ENCODE results near the gene GLI1. TPM values are rescaled to one million over a fixed set of nuclear protein-coding genes. Genes with fewer than 3 reads are reported as not detected.
A peak's percentile ranks its signal among the peaks of the same experiment; 100 is the strongest.
"Not testable (repeated sequence)": the region's sequence is repeated elsewhere in the genome, so short reads cannot be mapped to it uniquely, and the experiment has no call there.

Gene GLI1
- total and polyA plus RNA-seq, 4 donors, result 0.25 to 15.5 (median 2.3) TPM

DNA sequence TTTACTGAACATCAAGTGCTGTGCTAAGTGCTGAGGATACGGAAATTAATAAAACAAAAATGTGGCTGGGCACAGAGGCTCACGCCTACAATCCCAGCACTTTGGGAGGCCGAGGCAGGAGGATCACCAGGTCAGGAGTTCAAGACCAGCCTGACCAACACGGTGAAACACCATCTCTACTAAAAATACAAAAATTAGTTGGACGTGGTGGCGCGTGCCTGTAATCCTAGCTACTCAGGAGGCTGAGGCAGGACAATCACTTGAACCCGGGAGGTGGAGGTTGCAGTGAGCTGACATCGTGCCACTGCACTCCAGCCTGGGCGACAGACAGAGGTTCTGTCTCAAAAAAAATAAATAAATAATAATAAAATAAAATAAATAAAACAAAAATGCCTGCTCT is 32.6 kb upstream of the GLI1 start:
- H3K4me3 ChIP-seq (ENCODE audit: low read length in 2 of 2); H3K27me3 ChIP-seq (ENCODE audit: control insufficient read depth in 1 of 2, insufficient read depth in 2 of 2, low read length in 1 of 2); H3K4me1 ChIP-seq (ENCODE audit: control insufficient read depth in 1 of 2, insufficient read depth in 2 of 2, low read length in 2 of 2); H3K27ac ChIP-seq (ENCODE audit: low read depth in 1 of 2, low read length in 2 of 2); H3K36me3 ChIP-seq (ENCODE audit: control insufficient read depth in 1 of 2, insufficient read depth in 2 of 2, low read length in 1 of 2); DNase-seq; ATAC-seq (ENCODE audit: low FRiP score); intact Hi-C loops (cut with DNase I); H3K9me3 ChIP-seq (ENCODE audit: control insufficient read depth, low read length): not testable (repeated sequence)
- 96% methylated on average over 10 of the region's 10 CpGs for WGBS, 2 donors

DNA sequence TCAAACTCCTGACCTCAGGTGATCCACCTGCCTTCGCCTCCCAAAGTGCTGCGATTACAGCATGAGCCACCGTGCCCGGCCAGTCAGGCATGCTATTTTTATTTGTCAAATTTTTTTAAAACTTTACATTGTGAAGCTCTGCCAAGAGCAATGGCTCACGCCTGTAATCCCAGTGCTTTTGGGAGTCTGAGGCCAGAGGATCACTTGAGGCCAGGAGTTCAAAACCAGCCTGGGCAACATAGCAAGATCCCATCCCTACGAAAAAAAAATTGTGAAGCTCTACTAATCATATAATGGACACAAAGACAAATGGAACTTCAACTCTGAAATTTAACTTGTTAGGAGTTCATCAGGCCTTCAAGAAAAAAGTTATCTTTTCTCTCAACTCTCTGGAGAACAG is 30.6 kb upstream of the GLI1 start:
- no peaks in the 10 kb centered on the region for H3K27me3 ChIP-seq (ENCODE audit: control insufficient read depth in 1 of 2, insufficient read depth in 2 of 2, low read length in 1 of 2)
- 41 to 55% methylated on average over 6 of the region's 6 CpGs for WGBS, 2 donors
- no peaks in the 10 kb centered on the region for H3K4me1 ChIP-seq (ENCODE audit: control insufficient read depth in 1 of 2, insufficient read depth in 2 of 2, low read length in 2 of 2)
- ATAC-seq (ENCODE audit: low FRiP score) (no peak), DNase-seq (no peak)
- no peak overlapping the region for H3K27ac ChIP-seq (ENCODE audit: low read depth in 1 of 2, low read length in 2 of 2)
- no peaks in the 10 kb centered on the region for H3K36me3 ChIP-seq (ENCODE audit: control insufficient read depth in 1 of 2, insufficient read depth in 2 of 2, low read length in 1 of 2)
- intact Hi-C loops (cut with DNase I), result no loop called here
- no peak overlapping the region for H3K4me3 ChIP-seq (ENCODE audit: low read length in 2 of 2)
- H3K9me3 ChIP-seq (ENCODE audit: control insufficient read depth, low read length), result no peaks in the 10 kb centered on the region

DNA sequence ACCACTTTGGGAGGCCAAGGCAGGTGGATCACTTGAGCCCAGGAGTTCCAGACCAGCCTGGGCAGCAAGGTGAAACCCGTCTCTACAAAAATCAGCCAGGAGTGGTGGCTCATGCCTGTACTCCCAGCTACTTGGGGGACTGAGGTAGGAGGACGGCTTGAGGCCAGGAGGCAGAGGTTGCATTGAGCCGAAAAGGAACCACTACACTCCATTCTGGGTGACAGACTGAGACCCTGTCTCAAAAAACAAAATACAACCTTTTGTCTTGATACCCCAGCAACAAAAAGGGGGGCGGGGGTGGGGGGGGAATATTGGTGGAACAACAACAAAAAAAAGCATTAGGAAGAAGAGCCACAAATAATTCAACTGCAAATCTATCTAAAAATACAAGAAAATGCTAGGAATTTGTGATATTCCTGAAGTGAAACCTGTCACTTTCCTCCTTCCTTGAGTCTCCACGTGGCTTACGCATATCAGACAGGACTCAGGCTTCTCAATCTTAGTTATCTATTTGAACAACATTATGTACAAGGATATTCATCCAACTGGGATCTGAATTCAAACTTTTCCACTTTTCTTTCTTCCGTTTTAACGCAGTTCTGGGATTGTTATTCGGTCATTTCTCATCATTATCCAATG is 30.0 kb upstream of the GLI1 start:
- Histone ChIP-seq H3K4me3 (ENCODE audit: low read length in 2 of 2) (peak overlapping the region; percentile 71 to 99), H3K4me1 (ENCODE audit: control insufficient read depth in 1 of 2, insufficient read depth in 2 of 2, low read length in 2 of 2) (no peaks in the 10 kb centered on the region), H3K9me3 (ENCODE audit: control insufficient read depth, low read length) (no peaks in the 10 kb centered on the region), H3K27me3 (ENCODE audit: control insufficient read depth in 1 of 2, insufficient read depth in 2 of 2, low read length in 1 of 2) (no peaks in the 10 kb centered on the region), H3K36me3 (ENCODE audit: control insufficient read depth in 1 of 2, insufficient read depth in 2 of 2, low read length in 1 of 2) (no peaks in the 10 kb centered on the region), H3K27ac (ENCODE audit: low read depth in 1 of 2, low read length in 2 of 2) (peak overlapping the region in 1 of 2 donors; percentile 98)
- 16 to 23% methylated on average over 9 of the region's 9 CpGs for WGBS, 2 donors
- ATAC-seq (ENCODE audit: low FRiP score), result no peak
- intact Hi-C loops (cut with DNase I), result no loop called here
- DNase-seq, result no peak

DNA sequence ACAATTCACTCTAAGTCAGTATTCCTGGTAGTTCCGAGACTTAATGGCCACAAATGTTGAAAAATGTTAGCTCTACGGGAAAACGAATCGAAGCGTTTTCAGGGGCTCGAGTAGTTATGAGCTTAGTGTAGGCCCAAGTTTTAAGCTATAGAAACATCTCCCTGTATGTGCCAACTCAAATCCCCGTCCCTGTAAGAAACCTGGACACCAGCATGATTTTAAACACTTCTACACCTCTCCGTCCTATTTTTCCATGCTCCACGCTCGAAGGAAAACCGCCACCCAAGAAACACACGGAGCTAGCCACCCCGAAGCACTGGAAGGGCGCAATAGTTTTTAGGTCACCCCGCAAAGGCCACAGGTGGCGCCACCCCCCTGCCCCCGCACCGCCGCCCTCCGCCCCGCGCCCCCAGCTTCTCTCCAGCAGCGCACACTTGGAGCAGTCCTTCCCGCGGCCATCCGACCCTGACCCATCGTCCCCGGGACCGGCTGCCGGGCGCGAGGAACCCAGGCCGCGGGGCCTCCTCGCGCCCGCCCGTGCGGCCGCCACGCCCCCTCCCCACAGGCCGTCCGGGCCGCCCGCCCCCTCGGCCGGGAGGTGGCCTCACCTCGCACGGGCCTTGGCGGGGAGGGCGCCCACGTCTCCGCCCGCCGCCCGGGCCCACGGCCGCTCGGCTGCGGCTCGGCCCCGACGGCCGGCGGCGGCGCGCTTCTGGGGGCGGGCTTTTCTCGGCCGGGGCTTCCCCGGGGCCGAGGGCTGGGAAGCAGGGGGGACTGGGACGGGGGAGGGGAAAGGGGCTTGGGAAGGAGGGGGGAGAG is 29.3 kb upstream of the GLI1 start:
- peak overlapping the region; percentile 80 to 98 for H3K27ac ChIP-seq (ENCODE audit: low read depth in 1 of 2, low read length in 2 of 2)
- 1% methylated on average over 45 to 74 of the region's 74 CpGs for WGBS, 2 donors
- DNase-seq (peak; percentile 62 to 88), ATAC-seq (ENCODE audit: low FRiP score) (peak; percentile 86)
- peak overlapping the region; percentile 71 to 99 for H3K4me3 ChIP-seq (ENCODE audit: low read length in 2 of 2)
- H3K4me1 ChIP-seq (ENCODE audit: control insufficient read depth in 1 of 2, insufficient read depth in 2 of 2, low read length in 2 of 2), result no peaks in the 10 kb centered on the region
- H3K36me3 ChIP-seq (ENCODE audit: control insufficient read depth in 1 of 2, insufficient read depth in 2 of 2, low read length in 1 of 2), result no peaks in the 10 kb centered on the region
- H3K9me3 ChIP-seq (ENCODE audit: control insufficient read depth, low read length), result no peaks in the 10 kb centered on the region
- H3K27me3 ChIP-seq (ENCODE audit: control insufficient read depth in 1 of 2, insufficient read depth in 2 of 2, low read length in 1 of 2), result no peaks in the 10 kb centered on the region
- intact Hi-C loops (cut with DNase I), result no loop called here

DNA sequence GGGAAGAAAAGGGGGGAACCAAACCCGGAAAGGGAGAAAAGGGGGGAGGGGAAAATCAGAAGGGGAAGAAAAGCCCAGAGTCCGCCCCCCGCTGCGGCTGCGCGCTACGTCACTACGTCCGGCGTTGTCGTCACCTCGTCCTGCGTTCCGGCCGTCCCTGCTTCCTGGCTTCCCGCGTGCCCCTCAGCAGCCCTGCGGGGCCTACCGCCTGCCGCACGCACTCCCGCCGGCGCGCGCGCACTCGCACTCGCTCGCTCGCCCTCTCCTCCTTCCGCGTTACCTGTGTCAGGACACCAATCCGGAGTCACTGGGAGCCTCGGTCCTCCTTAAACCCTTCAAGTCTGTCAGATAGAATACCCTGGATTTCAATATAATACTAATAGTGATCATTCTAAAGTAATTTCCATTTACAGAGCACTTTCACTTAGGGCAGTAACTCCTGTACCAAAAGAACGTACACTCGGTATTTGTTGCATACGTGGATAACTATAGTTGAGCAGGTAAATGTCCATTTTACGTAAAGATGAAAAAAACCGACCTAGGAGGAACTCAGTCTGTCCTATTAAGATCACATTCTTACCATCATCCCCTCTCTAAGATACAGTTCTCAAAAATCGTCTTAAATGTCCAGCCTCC is 28.5 kb upstream of the GLI1 start, which contains the start of gene R3HDM2:
TSS of gene R3HDM2 (minus strand) at position 113 of the 636 bp plus-strand sequence. CDS start 120,615 bp downstream, outside the sequence.
- Histone ChIP-seq H3K27me3 (ENCODE audit: control insufficient read depth in 1 of 2, insufficient read depth in 2 of 2, low read length in 1 of 2) (no peaks in the 10 kb centered on the region), H3K27ac (ENCODE audit: low read depth in 1 of 2, low read length in 2 of 2) (peak within 1 kb of the TSS; percentile 95 to 98), H3K36me3 (ENCODE audit: control insufficient read depth in 1 of 2, insufficient read depth in 2 of 2, low read length in 1 of 2) (no peaks in the 10 kb centered on the region), H3K4me3 (ENCODE audit: low read length in 2 of 2) (peak within 1 kb of the TSS; percentile 71 to 99), H3K4me1 (ENCODE audit: control insufficient read depth in 1 of 2, insufficient read depth in 2 of 2, low read length in 2 of 2) (no peaks in the 10 kb centered on the region), H3K9me3 (ENCODE audit: control insufficient read depth, low read length) (no peaks in the 10 kb centered on the region)
- intact Hi-C loops (cut with DNase I), result no loop called here
- WGBS, 2 donors, result 1 to 2% methylated on average over 28 to 41 of the region's 41 CpGs
- peak; percentile 97 for ATAC-seq (ENCODE audit: low FRiP score)
- peak; percentile 98 to 99 for DNase-seq

DNA sequence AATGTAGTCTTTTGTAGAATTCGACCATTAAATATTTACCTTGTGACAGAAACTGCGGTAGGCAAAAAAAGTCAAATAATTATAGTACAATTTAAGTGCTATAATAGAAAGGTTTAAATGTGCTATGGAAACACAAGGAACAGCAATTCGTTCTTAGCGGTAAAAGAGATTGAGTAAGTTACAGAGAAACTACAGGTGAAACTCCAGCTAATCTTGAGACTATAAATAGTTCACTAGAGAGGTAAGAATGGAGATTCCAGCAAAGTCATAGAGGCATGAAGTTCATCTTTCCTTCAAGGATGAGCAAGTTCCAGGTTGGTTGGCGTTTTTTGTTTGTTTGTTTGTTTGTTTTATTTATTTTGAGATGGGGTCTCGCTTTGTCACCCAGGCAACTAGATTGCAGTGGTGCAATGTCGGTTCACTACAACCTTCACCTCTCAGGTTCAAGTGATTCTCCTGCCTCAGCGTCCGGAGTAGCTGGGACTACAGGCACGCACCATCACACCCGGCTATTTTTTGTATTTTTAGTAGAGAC is 27.9 kb upstream of the GLI1 start:
- DNase-seq (no peak), ATAC-seq (ENCODE audit: low FRiP score) (no peak)
- H3K27ac ChIP-seq (ENCODE audit: low read depth in 1 of 2, low read length in 2 of 2), result no peak overlapping the region
- H3K9me3 ChIP-seq (ENCODE audit: control insufficient read depth, low read length), result no peaks in the 10 kb centered on the region
- intact Hi-C loops (cut with DNase I), result no loop called here
- H3K27me3 ChIP-seq (ENCODE audit: control insufficient read depth in 1 of 2, insufficient read depth in 2 of 2, low read length in 1 of 2), result no peaks in the 10 kb centered on the region
- WGBS, 2 donors, result 82 to 86% methylated on average over 11 of the region's 11 CpGs
- H3K4me1 ChIP-seq (ENCODE audit: control insufficient read depth in 1 of 2, insufficient read depth in 2 of 2, low read length in 2 of 2), result no peaks in the 10 kb centered on the region
- no peaks in the 10 kb centered on the region for H3K36me3 ChIP-seq (ENCODE audit: control insufficient read depth in 1 of 2, insufficient read depth in 2 of 2, low read length in 1 of 2)
- H3K4me3 ChIP-seq (ENCODE audit: low read length in 2 of 2), result peak overlapping the region in 1 of 2 donors; percentile 95

DNA sequence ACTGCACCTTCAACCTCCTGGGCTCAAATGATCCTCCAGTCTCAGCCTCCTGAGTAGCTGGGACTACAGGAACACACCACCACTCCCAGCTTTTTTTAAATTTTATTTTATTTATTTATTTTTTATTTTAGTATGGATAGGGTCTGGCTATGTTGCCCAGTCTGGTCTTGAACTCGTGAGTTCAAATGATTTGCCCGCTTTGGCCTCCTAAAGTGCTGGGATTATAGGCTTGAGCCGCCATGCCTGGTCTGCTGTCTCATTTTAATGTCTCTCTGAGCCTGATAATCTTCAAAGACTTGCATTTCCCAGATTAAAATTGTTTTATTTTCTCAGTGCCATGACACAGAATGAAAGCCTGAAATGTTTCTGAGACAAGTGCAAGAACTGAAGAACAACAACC is 26.2 kb upstream of the GLI1 start:
- Histone ChIP-seq H3K27me3 (ENCODE audit: control insufficient read depth in 1 of 2, insufficient read depth in 2 of 2, low read length in 1 of 2) (no peaks in the 10 kb centered on the region), H3K4me1 (ENCODE audit: control insufficient read depth in 1 of 2, insufficient read depth in 2 of 2, low read length in 2 of 2) (no peaks in the 10 kb centered on the region), H3K4me3 (ENCODE audit: low read length in 2 of 2) (no peak overlapping the region), H3K36me3 (ENCODE audit: control insufficient read depth in 1 of 2, insufficient read depth in 2 of 2, low read length in 1 of 2) (no peaks in the 10 kb centered on the region), H3K27ac (ENCODE audit: low read depth in 1 of 2, low read length in 2 of 2) (no peak overlapping the region), H3K9me3 (ENCODE audit: control insufficient read depth, low read length) (no peaks in the 10 kb centered on the region)
- DNase-seq (no peak), ATAC-seq (ENCODE audit: low FRiP score) (no peak)
- intact Hi-C loops (cut with DNase I), result no loop called here
- WGBS, 2 donors, result 73 to 96% methylated on average over 3 of the region's 3 CpGs

DNA sequence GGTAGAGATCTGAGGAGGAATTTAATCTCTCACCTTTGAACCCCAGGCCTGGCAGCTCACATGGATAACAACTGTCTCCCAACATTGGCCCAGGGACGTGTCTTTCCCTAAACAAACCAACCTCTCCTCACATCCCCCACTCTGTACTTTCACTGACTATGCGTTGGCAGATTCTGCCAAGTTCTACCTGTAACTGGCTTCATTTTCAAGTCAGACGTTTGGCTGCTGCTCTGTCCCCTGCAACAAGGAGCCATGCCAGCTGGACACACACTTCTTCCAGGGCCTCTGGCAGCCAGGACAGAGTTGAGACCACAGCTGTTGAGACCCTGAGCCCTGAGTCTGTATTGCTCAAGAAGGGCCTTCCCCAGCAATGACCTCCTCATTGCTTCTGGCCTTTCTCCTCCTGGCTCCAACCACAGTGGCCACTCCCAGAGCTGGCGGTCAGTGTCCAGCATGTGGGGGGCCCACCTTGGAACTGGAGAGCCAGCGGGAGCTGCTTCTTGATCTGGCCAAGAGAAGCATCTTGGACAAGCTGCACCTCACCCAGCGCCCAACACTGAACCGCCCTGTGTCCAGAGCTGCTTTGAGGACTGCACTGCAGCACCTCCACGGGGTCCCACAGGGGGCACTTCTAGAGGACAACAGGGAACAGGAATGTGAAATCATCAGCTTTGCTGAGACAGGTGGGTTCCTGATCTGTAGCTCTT is 24.9 kb upstream of the GLI1 start, which contains the start of gene INHBC:
TSS of gene INHBC (plus strand) at position 268 of the 707 bp plus-strand sequence. CDS start at position 371, 103 bp downstream.
- peaks cover 0 to 6% of the 10 kb centered on the region in 2 donors for H3K4me1 ChIP-seq (ENCODE audit: control insufficient read depth in 1 of 2, insufficient read depth in 2 of 2, low read length in 2 of 2)
- DNase-seq (no peak), ATAC-seq (ENCODE audit: low FRiP score) (no peak)
- WGBS, 2 donors, result 74 to 75% methylated on average over 8 of the region's 8 CpGs
- no peaks in the 10 kb centered on the region for H3K9me3 ChIP-seq (ENCODE audit: control insufficient read depth, low read length)
- intact Hi-C loops (cut with DNase I), result no loop called here
- H3K27me3 ChIP-seq (ENCODE audit: control insufficient read depth in 1 of 2, insufficient read depth in 2 of 2, low read length in 1 of 2), result no peaks in the 10 kb centered on the region
- H3K27ac ChIP-seq (ENCODE audit: low read depth in 1 of 2, low read length in 2 of 2), result no peak within 1 kb of the TSS
- H3K36me3 ChIP-seq (ENCODE audit: control insufficient read depth in 1 of 2, insufficient read depth in 2 of 2, low read length in 1 of 2), result no peaks in the 10 kb centered on the region
- H3K4me3 ChIP-seq (ENCODE audit: low read length in 2 of 2), result no peak within 1 kb of the TSS

Data from aorta (tissue), 5 donors.